SK-N-MC (cell line): Measurements from ENCODE around the gene PDE4D.

Experiments
- EZH2 ChIP-seq: fragments of 200-600 bp; sonication (generic); IDR thresholded peaks from one replicate; pipeline ENCODE4 v1.6.1; 2017; ENCODE audit warnings: antibody characterized with exemption
- FOXP2 ChIP-seq: optimal IDR thresholded peaks from 2 replicates; pipeline ENCODE3; 2011; ENCODE audit warnings: mild to moderate bottlenecking, moderate library complexity; ENCODE audit not compliant: insufficient read depth; ENCODE audit errors: extremely low read length, control extremely low read depth
- POLR2AphosphoS5 ChIP-seq: IDR thresholded peaks from 2 replicates; pipeline ENCODE4 v1.6.1; 2012; ENCODE audit warnings: mild to moderate bottlenecking, low read depth, low read length, borderline replicate concordance

GRCh38 chr5:59582746-59583145, 310.8 kb downstream of the PDE4D start:
- TF ChIP-seq POLR2AphosphoS5 (no peak), EZH2 (no peak), FOXP2 (no peak)
